ENCODE results near the gene WDR64.

The WDR64 gene

GRCh38 chr1:241639623-241640148, 12.4 kb upstream of the WDR64 start:
- H2AFZ ChIP-seq (ENCODE audit: insufficient read depth, low read length, poor library complexity) = peak overlapping the region; percentile 98
- no CpG with 5 or more reads among the region's 42 CpGs for WGBS (ENCODE audit: extremely low coverage, insufficient coverage, insufficient read length)

DNA sequence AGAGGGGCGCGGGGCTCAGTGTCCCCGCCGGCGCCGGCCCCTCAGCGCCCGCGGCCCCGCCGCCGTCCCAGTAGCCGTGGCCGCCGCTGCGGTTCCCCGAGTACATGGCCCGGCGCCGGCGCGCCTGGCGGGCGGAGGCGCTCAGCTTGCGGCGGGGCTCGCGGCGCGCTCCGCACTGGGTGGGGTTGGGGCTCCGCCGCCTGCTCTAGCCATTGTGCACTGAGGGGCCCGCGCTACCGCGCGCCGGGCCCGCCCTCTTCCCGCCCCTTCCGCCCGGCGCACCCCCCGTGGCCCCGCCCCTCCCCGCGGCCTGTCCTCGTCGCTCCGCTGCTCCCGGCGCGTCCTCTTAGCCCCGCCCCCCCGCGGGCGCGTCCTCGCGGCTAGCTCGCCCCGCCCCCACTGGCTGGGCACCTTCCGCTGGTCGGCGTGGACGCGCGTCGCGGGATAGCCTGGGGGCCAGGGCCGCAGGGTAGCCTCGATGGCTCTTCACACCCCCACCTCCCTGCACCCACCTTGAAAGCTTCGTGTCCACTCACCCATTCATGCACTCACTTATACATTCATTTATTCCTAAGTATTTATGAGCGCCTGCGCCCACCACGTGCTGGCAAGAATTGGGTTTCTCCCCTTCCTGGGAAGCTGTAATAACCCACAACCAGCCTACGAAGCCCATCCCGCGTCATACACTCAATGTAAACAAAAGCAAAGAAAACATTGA, 11.8 kb upstream of the WDR64 start, which contains the start of the genes CHML and OPN3:
Gene CHML (minus strand): TSS at position 221 of the 718 bp plus-strand sequence. CDS start 4,603 bp downstream, outside the sequence.
Gene OPN3 (minus strand): TSS at position 221 of the 718 bp plus-strand sequence. CDS start 115 bp downstream, at position 106.
- peak within 1 kb of the TSS; percentile 100 for H3K14ac ChIP-seq (ENCODE audit: low read length)
- peak within 1 kb of the TSS; percentile 86 for H3K9ac ChIP-seq (ENCODE audit: low read length)
- H3K4me2 ChIP-seq (ENCODE audit: low read length) = peak within 1 kb of the TSS; percentile 93
- peak within 1 kb of the TSS; percentile 97 for H2BK5ac ChIP-seq (ENCODE audit: low read depth, low read length, poor library complexity)
- no peak within 1 kb of the TSS for H3K23ac ChIP-seq (ENCODE audit: low read length)
- peaks cover 3% of the 10 kb centered on the region for H3K9me3 ChIP-seq (ENCODE audit: insufficient read depth, low read depth, low read length)
- peaks cover 9% of the 10 kb centered on the region for H3K79me2 ChIP-seq (ENCODE audit: control insufficient read depth, insufficient read depth, low read length, poor library complexity)
- peak within 1 kb of the TSS; percentile 100 for H3K18ac ChIP-seq (ENCODE audit: low read length)
- peaks cover 2 to 15% of the 10 kb centered on the region in 2 experiments for H3K4me1 ChIP-seq (ENCODE audit: control insufficient read depth in 1 of 2, insufficient read depth in 2 of 2, low read length in 2 of 2)
- peak within 1 kb of the TSS; percentile 99 for H2BK120ac ChIP-seq (ENCODE audit: insufficient read depth, low read length, poor library complexity)
- peak within 1 kb of the TSS; percentile 85 for H3K4me3 ChIP-seq (ENCODE audit: low read depth, low read length)
- H4K12ac ChIP-seq (ENCODE audit: low read depth, low read length) = peak within 1 kb of the TSS; percentile 99
- peaks cover 10% of the 10 kb centered on the region for H3K79me1 ChIP-seq (ENCODE audit: low read length)
- peaks cover 0 to 3% of the 10 kb centered on the region in 2 experiments for H3K36me3 ChIP-seq (ENCODE audit: control insufficient read depth in 1 of 2, insufficient read depth in 2 of 2, low read length in 2 of 2)
- H3K4ac ChIP-seq (ENCODE audit: low read depth, low read length) = peak within 1 kb of the TSS; percentile 100
- peak within 1 kb of the TSS; percentile 80 for H3K27ac ChIP-seq (ENCODE audit: low read depth, low read length)
- H2BK12ac ChIP-seq (ENCODE audit: low read length) = peak within 1 kb of the TSS; percentile 97
- DNase-seq = peak; percentile 79 to 90
- no CpG with 5 or more reads among the region's 81 CpGs for WGBS (ENCODE audit: extremely low coverage, insufficient coverage, insufficient read length)
- H3K27me3 ChIP-seq (ENCODE audit: insufficient read depth, low read length) = no peaks in the 10 kb centered on the region
- H2AK5ac ChIP-seq (ENCODE audit: low read length) = peak within 1 kb of the TSS; percentile 97
- peak within 1 kb of the TSS; percentile 98 for H2AFZ ChIP-seq (ENCODE audit: insufficient read depth, low read length, poor library complexity)
- H4K8ac ChIP-seq (ENCODE audit: low read depth, low read length) = peak within 1 kb of the TSS; percentile 99
- H4K91ac ChIP-seq (ENCODE audit: low read depth, low read length) = peak within 1 kb of the TSS; percentile 98

More at GRCh38 chr1:241639623-241640148, 12.4 kb upstream of the WDR64 start:
- H4K91ac ChIP-seq (ENCODE audit: low read depth, low read length) = peak overlapping the region; percentile 98
- peak overlapping the region; percentile 97 for H2BK5ac ChIP-seq (ENCODE audit: low read depth, low read length, poor library complexity)
- peaks cover 9% of the 10 kb centered on the region for H3K79me2 ChIP-seq (ENCODE audit: control insufficient read depth, insufficient read depth, low read length, poor library complexity)
- H3K14ac ChIP-seq (ENCODE audit: low read length) = peak overlapping the region; percentile 100
- H3K4me2 ChIP-seq (ENCODE audit: low read length) = peak overlapping the region; percentile 88
- H3K79me1 ChIP-seq (ENCODE audit: low read length) = peaks cover 10% of the 10 kb centered on the region
- H3K9me3 ChIP-seq (ENCODE audit: insufficient read depth, low read depth, low read length) = peaks cover 3% of the 10 kb centered on the region
- peak overlapping the region; percentile 99 for H4K8ac ChIP-seq (ENCODE audit: low read depth, low read length)
- H2BK120ac ChIP-seq (ENCODE audit: insufficient read depth, low read length, poor library complexity) = peak overlapping the region; percentile 99
- H3K4ac ChIP-seq (ENCODE audit: low read depth, low read length) = peak overlapping the region; percentile 100
- H3K27me3 ChIP-seq (ENCODE audit: insufficient read depth, low read length) = no peaks in the 10 kb centered on the region
- H3K27ac ChIP-seq (ENCODE audit: low read depth, low read length) = peak overlapping the region; percentile 80
- H3K23ac ChIP-seq (ENCODE audit: low read length) = no peak overlapping the region
- peaks cover 0 to 5% of the 10 kb centered on the region in 2 experiments for H3K36me3 ChIP-seq (ENCODE audit: control insufficient read depth in 1 of 2, insufficient read depth in 2 of 2, low read length in 2 of 2)
- H3K4me1 ChIP-seq (ENCODE audit: control insufficient read depth in 1 of 2, insufficient read depth in 2 of 2, low read length in 2 of 2) = peaks cover 2 to 13% of the 10 kb centered on the region in 2 experiments
- H2AK5ac ChIP-seq (ENCODE audit: low read length) = peak overlapping the region; percentile 97
- peak overlapping the region; percentile 86 for H3K9ac ChIP-seq (ENCODE audit: low read length)
- peak overlapping the region; percentile 100 for H3K18ac ChIP-seq (ENCODE audit: low read length)
- peak overlapping the region; percentile 85 for H3K4me3 ChIP-seq (ENCODE audit: low read depth, low read length)
- DNase-seq = peak; percentile 45 to 59
- H2BK12ac ChIP-seq (ENCODE audit: low read length) = peak overlapping the region; percentile 97
- H4K12ac ChIP-seq (ENCODE audit: low read depth, low read length) = peak overlapping the region; percentile 99

GRCh38 chr1:241640867-241641622, 11.0 kb upstream of the WDR64 start:
- DNase-seq = peak; percentile 80
- Histone ChIP-seq H4K91ac (ENCODE audit: low read depth, low read length) (peak overlapping the region; percentile 72), H2AK5ac (ENCODE audit: low read length) (no peak overlapping the region), H3K27ac (ENCODE audit: low read depth, low read length) (no peak overlapping the region), H3K4ac (ENCODE audit: low read depth, low read length) (no peak overlapping the region), H3K36me3 (ENCODE audit: control insufficient read depth in 1 of 2, insufficient read depth in 2 of 2, low read length in 2 of 2) (no peaks in the 10 kb centered on the region), H3K79me2 (ENCODE audit: control insufficient read depth, insufficient read depth, low read length, poor library complexity) (peaks cover 9% of the 10 kb centered on the region), H3K9me3 (ENCODE audit: insufficient read depth, low read depth, low read length) (peaks cover 3% of the 10 kb centered on the region), H3K18ac (ENCODE audit: low read length) (no peak overlapping the region), H3K4me2 (ENCODE audit: low read length) (peak overlapping the region; percentile 93), H3K4me1 (ENCODE audit: control insufficient read depth in 1 of 2, insufficient read depth in 2 of 2, low read length in 2 of 2) (peaks cover 3 to 17% of the 10 kb centered on the region in 2 experiments), H2BK12ac (ENCODE audit: low read length) (no peak overlapping the region), H3K23ac (ENCODE audit: low read length) (no peak overlapping the region), H4K12ac (ENCODE audit: low read depth, low read length) (peak overlapping the region; percentile 85), H3K4me3 (ENCODE audit: low read depth, low read length) (no peak overlapping the region), H2BK5ac (ENCODE audit: low read depth, low read length, poor library complexity) (no peak overlapping the region), H3K14ac (ENCODE audit: low read length) (no peak overlapping the region), H3K9ac (ENCODE audit: low read length) (no peak overlapping the region), H3K79me1 (ENCODE audit: low read length) (peaks cover 10% of the 10 kb centered on the region), H4K8ac (ENCODE audit: low read depth, low read length) (peak overlapping the region; percentile 88), H2BK120ac (ENCODE audit: insufficient read depth, low read length, poor library complexity) (no peak overlapping the region), H3K27me3 (ENCODE audit: insufficient read depth, low read length) (no peaks in the 10 kb centered on the region), H2AFZ (ENCODE audit: insufficient read depth, low read length, poor library complexity) (peak overlapping the region; percentile 96)
- no CpG with 5 or more reads among the region's 9 CpGs for WGBS (ENCODE audit: extremely low coverage, insufficient coverage, insufficient read length)

Measured in trophoblast cell (in vitro differentiated cells and primary cell).